Osteoblast (primary cell): ENCODE results near the gene PEMT. TPM values are rescaled to one million over a fixed set of nuclear protein-coding genes. Genes with fewer than 3 reads are reported as not detected.

Experiments
- DNase-seq: peaks from one replicate; pipeline ENCODE4 v3.0.0; 2011; ENCODE audit warnings: low spot score, mixed read lengths; ENCODE audit not compliant: insufficient read length; ENCODE audit errors: missing footprints
- H2AFZ ChIP-seq: 2 replicates; pipeline ENCODE4 v1.6.0; 2011; ENCODE audit warnings: mild to moderate bottlenecking, low read length
- H3K27ac ChIP-seq: 2 replicates; pipeline ENCODE4 v1.5.1; 2011; ENCODE audit warnings: mild to moderate bottlenecking, low read depth, low read length, moderate library complexity
- H3K27me3 ChIP-seq: 2 replicates; pipeline ENCODE4 v1.6.0; 2012; ENCODE audit warnings: mild to moderate bottlenecking, control low read depth, inconsistent platforms, low read length, moderate library complexity; ENCODE audit not compliant: insufficient read depth
- H3K36me3 ChIP-seq: 2 replicates; pipeline ENCODE4 v1.5.1; 2011; ENCODE audit warnings: mild to moderate bottlenecking, low read length, control low read depth, moderate library complexity; ENCODE audit not compliant: insufficient read depth
- H3K4me1 ChIP-seq: 2 replicates; pipeline ENCODE4 v1.5.1; 2011; ENCODE audit warnings: mild to moderate bottlenecking, low read length, control low read depth, moderate library complexity; ENCODE audit not compliant: insufficient read depth
- H3K4me2 ChIP-seq: 2 replicates; pipeline ENCODE4 v1.6.0; 2011; ENCODE audit warnings: mild to moderate bottlenecking, low read length; ENCODE audit not compliant: insufficient read depth
- H3K4me3 ChIP-seq: fragments of 200-600 bp; sonication (generic); 3 replicates; pipeline ENCODE4 v1.5.1; 2012; ENCODE audit warnings: mild to moderate bottlenecking, low read length, inconsistent platforms; ENCODE audit not compliant: insufficient read depth
- H3K79me2 ChIP-seq: 2 replicates; pipeline ENCODE4 v1.6.0; 2012; ENCODE audit warnings: mild to moderate bottlenecking, low read length, control low read depth, inconsistent platforms; ENCODE audit not compliant: insufficient read depth
- H3K9me3 ChIP-seq: 2 replicates; pipeline ENCODE4 v1.5.1; 2011; ENCODE audit warnings: low read depth, low read length, control low read depth
- H4K20me1 ChIP-seq: 2 replicates; pipeline ENCODE4 v1.6.0; 2012; ENCODE audit warnings: mild to moderate bottlenecking, low read length, control low read depth; ENCODE audit not compliant: insufficient read depth
- CTCF ChIP-seq: IDR thresholded peaks from 2 replicates; pipeline ENCODE4 v1.5.1; 2011; ENCODE audit warnings: mild to moderate bottlenecking, low read depth, low read length, moderate library complexity; ENCODE audit errors: extremely low read depth
- total RNA-seq: library from RNA; depleted of rRNA; stranded (reverse); fragments of >200 nt; gene quantifications from 2 replicates; pipeline ENCODE4 v1.2.3, GENCODE V29; 2012

Gene PEMT
- total RNA-seq, 1 donor: 26.4 TPM

- no peak overlapping the region for H3K4me3 ChIP-seq
- H3K79me2 ChIP-seq: no peaks in the 10 kb centered on the region
- TF ChIP-seq CTCF: no peak
- peak overlapping the region; percentile 93 for H3K27ac ChIP-seq
- DNase-seq: peak; percentile 48
- no peaks in the 10 kb centered on the region for H4K20me1 ChIP-seq
- no peak overlapping the region for H3K4me2 ChIP-seq
- H3K27me3 ChIP-seq: no peaks in the 10 kb centered on the region
- no peaks in the 10 kb centered on the region for H3K36me3 ChIP-seq
- H3K9me3 ChIP-seq: no peaks in the 10 kb centered on the region
- H2AFZ ChIP-seq: no peak overlapping the region
- H3K4me1 ChIP-seq: peaks cover 35% of the 10 kb centered on the region
Measured at GRCh38 chr17:17516941-17517720, 74.4 kb downstream of the PEMT start.

DNA sequence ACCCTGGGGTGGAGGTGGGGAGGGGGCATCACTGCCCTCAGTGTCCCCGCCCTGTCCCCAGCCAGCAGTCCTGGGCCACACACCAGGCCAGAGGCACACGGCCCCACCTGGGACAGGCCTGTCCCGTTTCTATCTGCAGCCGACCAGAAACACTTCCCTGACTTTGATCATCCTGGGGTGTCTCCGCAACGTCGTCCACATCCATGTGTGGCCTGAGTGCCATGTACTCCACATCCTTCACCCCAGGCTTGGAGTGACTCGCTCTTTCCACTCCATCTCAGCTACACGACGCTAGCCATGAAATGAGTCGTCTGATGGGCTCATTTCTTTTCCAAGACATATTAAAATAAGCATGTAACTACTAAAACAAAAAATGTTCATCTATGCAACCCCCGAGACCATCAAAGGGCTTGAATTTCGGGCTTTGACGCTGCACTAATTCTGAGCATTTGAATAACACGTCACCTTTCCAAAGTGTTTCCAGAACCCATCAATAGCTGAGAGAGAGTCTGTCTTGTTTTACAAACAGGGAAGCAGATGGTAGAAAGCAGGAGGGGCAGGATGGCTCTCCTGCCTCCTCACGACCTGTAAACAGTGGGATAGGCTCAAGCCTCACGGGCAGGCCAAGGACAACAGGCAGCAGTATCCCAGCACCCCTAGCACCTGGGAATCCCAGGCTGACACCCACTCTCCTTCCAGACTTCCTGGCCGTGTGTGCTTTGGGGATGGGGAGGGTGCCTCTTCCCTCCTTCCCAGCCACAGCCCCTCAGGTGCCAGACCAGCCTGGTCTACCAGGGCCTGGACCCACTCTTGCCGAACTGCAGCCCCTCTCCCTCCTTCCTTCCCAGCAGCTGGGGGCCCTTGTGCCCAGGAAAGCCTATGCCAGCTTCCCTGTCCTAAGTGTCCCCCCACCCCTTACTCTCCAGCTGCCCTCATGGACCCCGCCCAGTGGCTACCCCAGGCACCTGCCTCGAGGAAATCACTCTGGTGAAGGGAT, 75.3 kb downstream of the PEMT start:
- Histone ChIP-seq H3K9me3 (no peaks in the 10 kb centered on the region), H3K27me3 (no peaks in the 10 kb centered on the region), H3K4me2 (peak overlapping the region; percentile 72), H3K36me3 (no peaks in the 10 kb centered on the region), H4K20me1 (no peaks in the 10 kb centered on the region), H3K4me1 (peaks cover 44% of the 10 kb centered on the region), H2AFZ (peak overlapping the region; percentile 89), H3K79me2 (no peaks in the 10 kb centered on the region), H3K4me3 (no peak overlapping the region), H3K27ac (peak overlapping the region; percentile 93)
- peak; percentile 95 for DNase-seq
- no peak for TF ChIP-seq CTCF

- H3K27ac ChIP-seq: peak overlapping the region; percentile 93
- peak overlapping the region; percentile 72 for H3K4me2 ChIP-seq
- TF ChIP-seq CTCF: no peak
Measured at GRCh38 chr17:17514993-17515933, 76.2 kb downstream of the PEMT start.

More at GRCh38 chr17:17514993-17515933, 76.2 kb downstream of the PEMT start:
- H3K36me3 ChIP-seq: no peaks in the 10 kb centered on the region
- peaks cover 44% of the 10 kb centered on the region for H3K4me1 ChIP-seq
- no peaks in the 10 kb centered on the region for H3K27me3 ChIP-seq
- peak overlapping the region; percentile 89 for H2AFZ ChIP-seq
- H3K79me2 ChIP-seq: no peaks in the 10 kb centered on the region
- no peaks in the 10 kb centered on the region for H4K20me1 ChIP-seq
- peak overlapping the region; percentile 32 for H3K4me3 ChIP-seq
- DNase-seq: peak; percentile 97
- H3K9me3 ChIP-seq: no peaks in the 10 kb centered on the region
